Measurements from ENCODE around the gene TSHZ1. TPM values are rescaled to one million over a fixed set of nuclear protein-coding genes. Genes with fewer than 3 reads are reported as not detected.

TSHZ1 gene
- total RNA-seq, 1 donor from 2014 or later = 16.3 TPM

DNA sequence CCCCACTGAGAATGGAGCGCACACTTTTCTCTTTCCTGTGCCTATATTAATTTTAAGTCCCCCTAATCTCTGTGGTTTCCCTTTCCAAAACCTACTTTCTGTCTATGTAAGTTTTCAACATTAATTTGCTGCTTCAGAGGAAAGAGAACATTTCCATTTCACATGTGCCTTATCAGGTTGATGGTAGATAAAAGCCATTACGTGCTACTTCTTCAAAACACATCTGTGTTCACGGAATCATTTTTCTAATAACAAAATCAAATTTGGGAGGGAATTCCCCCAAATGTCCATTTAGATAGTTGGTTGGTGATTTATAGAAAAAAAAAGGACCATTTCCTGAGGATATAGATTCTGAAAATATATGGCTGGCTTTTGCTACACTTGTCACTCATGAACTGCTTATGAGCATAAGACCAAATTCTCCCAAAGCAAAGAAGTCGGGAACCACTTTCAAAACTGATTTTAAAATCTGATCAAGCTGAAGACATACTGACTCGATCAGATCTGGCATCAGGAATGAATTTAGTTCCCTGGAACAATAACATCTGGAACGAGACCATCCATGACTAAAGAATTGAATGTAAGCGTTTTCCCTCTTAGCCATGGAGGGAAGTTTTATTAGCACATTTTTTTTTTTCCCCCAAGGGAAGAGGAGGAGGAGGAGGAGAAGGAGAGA is 9.9 kb upstream of the TSHZ1 start:
- no peaks in the 10 kb centered on the region for H3K9me3 Mint-ChIP-seq (ENCODE audit: unreplicated experiment)
- TF ChIP-seq, protein P1, sequence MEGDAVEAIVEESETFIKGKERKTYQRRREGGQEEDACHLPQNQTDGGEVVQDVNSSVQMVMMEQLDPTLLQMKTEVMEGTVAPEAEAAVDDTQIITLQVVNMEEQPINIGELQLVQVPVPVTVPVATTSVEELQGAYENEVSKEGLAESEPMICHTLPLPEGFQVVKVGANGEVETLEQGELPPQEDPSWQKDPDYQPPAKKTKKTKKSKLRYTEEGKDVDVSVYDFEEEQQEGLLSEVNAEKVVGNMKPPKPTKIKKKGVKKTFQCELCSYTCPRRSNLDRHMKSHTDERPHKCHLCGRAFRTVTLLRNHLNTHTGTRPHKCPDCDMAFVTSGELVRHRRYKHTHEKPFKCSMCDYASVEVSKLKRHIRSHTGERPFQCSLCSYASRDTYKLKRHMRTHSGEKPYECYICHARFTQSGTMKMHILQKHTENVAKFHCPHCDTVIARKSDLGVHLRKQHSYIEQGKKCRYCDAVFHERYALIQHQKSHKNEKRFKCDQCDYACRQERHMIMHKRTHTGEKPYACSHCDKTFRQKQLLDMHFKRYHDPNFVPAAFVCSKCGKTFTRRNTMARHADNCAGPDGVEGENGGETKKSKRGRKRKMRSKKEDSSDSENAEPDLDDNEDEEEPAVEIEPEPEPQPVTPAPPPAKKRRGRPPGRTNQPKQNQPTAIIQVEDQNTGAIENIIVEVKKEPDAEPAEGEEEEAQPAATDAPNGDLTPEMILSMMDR (IDR thresholded peaks at IDR 0.05; ENCODE audit: unreplicated experiment) = no peak
- no peak overlapping the region for H3K4me3 Mint-ChIP-seq (ENCODE audit: unreplicated experiment)
- no peak for DNase-seq (ENCODE audit: low spot score)
- H3K27me3 Mint-ChIP-seq (ENCODE audit: unreplicated experiment) = peaks cover 7% of the 10 kb centered on the region
- H3K4me1 Mint-ChIP-seq (ENCODE audit: unreplicated experiment) = peaks cover 7% of the 10 kb centered on the region
- H3K36me3 Mint-ChIP-seq (ENCODE audit: low read depth, unreplicated experiment) = peaks cover 13% of the 10 kb centered on the region
- no peak overlapping the region for H3K27ac Mint-ChIP-seq (ENCODE audit: unreplicated experiment)

DNA sequence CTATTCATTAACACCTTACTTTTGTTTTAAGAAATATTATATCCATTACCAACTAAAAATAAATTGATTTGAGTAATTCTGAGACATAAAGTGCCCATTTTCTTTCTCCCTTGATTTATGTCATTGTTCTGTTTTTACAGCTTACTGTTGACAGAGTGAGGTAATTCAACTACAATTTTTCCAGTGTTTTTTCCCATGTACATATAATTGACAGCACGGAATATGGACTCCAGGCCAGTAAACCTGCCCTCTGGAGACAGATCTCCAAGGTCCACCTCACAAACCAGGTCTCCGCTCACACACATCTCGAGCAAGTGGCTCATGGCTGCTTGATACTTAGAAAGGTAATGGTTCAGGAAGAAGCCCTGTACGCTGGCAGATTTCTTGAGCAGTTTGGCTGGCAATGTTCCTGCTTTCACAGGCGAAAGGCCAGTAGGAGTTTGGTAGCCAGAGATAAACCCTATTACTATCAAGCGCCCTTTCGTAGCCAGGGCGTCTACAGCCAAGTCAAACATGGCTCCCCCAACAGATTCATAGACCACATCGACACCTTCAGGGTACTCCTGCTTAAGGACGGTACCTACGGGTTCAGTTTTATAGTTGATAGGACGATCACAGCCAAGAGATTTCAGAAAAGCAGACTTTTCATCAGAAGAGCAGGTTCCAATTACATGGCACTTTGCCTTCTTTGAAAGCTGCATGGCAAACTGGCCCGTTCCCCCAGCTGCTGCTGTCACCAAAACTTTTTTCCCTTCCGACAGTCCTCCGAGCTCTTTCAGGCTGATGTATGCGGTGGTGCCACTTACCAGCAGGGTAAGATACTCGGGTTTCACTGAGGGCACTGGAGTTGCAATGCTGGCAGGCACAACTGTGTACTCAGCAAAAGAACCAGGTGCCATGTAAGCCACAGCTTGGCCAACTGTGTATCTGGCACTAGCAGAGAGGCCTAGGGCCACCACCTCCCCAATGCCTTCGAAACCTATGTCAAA is 9.0 kb upstream of the TSHZ1 start:
- Mint-ChIP-seq H3K9me3 (ENCODE audit: unreplicated experiment) (no peaks in the 10 kb centered on the region), H3K4me3 (ENCODE audit: unreplicated experiment) (no peak overlapping the region), H3K36me3 (ENCODE audit: low read depth, unreplicated experiment) (peaks cover 13% of the 10 kb centered on the region), H3K27ac (ENCODE audit: unreplicated experiment) (no peak overlapping the region), H3K27me3 (ENCODE audit: unreplicated experiment) (peaks cover 7% of the 10 kb centered on the region), H3K4me1 (ENCODE audit: unreplicated experiment) (peaks cover 15% of the 10 kb centered on the region)
- DNase-seq (ENCODE audit: low spot score) = no peak
- TF ChIP-seq, protein P1 (IDR thresholded peaks at IDR 0.05; ENCODE audit: unreplicated experiment) = no peak

DNA sequence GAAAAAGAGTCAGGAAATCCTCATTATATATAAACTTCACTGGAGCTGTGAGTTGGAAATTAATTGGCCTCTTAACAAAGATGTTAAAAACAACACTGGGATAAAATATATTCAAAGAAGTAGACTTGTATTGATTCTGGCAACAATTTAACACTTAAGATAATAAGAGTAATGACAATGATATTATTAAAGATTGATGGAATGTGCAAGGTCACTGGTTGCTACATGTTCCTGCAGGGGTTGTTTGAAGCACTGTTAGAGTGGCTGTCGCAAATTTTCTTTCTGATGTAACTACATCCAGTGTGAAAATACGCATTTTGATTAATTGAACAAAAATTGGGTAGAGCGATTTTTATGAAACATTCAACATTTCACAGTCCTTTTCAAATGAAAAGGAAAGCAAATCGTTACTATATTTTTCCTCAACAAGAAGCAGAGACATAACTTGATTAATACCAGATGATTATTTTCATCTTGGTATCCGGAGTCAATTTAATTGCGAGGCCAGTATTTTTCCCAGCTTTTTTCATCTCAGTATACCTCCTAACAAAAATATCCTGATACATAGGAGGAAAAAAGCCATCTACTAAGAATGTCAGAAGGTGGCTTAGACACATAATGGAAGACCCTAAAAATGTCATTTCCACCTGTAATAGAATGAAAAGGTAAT is 7.8 kb upstream of the TSHZ1 start:
- Mint-ChIP-seq H3K27me3 (ENCODE audit: unreplicated experiment) (peaks cover 14% of the 10 kb centered on the region), H3K4me1 (ENCODE audit: unreplicated experiment) (peaks cover 23% of the 10 kb centered on the region), H3K4me3 (ENCODE audit: unreplicated experiment) (no peak overlapping the region), H3K27ac (ENCODE audit: unreplicated experiment) (no peak overlapping the region), H3K9me3 (ENCODE audit: unreplicated experiment) (no peaks in the 10 kb centered on the region), H3K36me3 (ENCODE audit: low read depth, unreplicated experiment) (peaks cover 13% of the 10 kb centered on the region)
- TF ChIP-seq, protein P1 (IDR thresholded peaks at IDR 0.05; ENCODE audit: unreplicated experiment) = no peak
- DNase-seq (ENCODE audit: low spot score) = no peak

DNA sequence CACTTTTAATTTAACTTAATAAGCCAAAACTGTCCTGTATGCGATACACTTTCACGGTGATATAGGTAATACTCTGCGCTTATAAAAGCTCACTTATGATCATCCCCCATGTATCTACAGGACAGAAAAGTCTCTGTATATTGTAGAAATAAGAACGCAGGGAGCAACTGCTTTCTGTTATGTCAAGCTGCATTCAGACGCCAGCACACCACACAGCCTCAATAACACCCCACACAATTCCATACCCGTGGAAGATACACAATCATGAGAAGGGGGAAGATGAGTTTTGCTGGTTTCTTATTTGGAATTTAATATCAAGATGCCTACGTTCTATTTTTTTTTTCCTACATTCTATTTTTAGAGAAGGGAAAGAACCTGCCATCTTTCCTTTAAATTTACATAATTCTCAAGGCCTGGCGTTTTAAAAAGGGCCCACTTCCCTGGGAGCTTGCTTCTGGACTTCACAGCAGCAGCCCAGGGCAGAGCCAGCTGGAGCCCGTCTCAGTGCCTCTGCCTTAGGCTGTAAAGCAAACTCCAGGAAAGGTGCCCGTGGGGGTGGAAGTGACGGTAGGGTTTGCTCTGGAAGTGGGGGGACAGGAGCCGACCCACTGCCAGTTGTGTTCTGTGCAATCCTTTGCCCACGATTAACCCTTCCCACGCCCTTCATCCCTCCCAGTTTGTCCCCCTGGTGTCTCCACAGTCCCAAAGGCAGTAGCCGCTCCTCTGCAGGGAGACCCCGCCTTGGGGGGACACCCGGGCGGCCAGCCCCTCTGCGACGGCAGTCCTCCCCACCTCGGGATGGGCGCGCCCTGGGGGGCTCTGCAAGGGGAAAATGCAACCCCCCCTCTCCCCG is 7.0 kb upstream of the TSHZ1 start:
- Mint-ChIP-seq H3K4me3 (ENCODE audit: unreplicated experiment) (no peak overlapping the region), H3K36me3 (ENCODE audit: low read depth, unreplicated experiment) (peaks cover 13% of the 10 kb centered on the region), H3K27me3 (ENCODE audit: unreplicated experiment) (peaks cover 17% of the 10 kb centered on the region), H3K4me1 (ENCODE audit: unreplicated experiment) (peaks cover 26% of the 10 kb centered on the region), H3K27ac (ENCODE audit: unreplicated experiment) (no peak overlapping the region), H3K9me3 (ENCODE audit: unreplicated experiment) (no peaks in the 10 kb centered on the region)
- TF ChIP-seq, protein P1 (IDR thresholded peaks at IDR 0.05; ENCODE audit: unreplicated experiment) = no peak
- peak; percentile 22 for DNase-seq (ENCODE audit: low spot score)
